GM12878 (cell line): ENCODE results near the gene MMP15. TPM values are rescaled to one million over a fixed set of nuclear protein-coding genes. Genes with fewer than 3 reads are reported as not detected.
A peak's percentile ranks its signal among the peaks of the same experiment; 100 is the strongest.

Experiments
- ATAC-seq: fragments of 200-7000 bp; cut with Tn5 transposase; 3 replicates; pipeline ENCODE4 v1.9.1; 2020; ENCODE audit warnings: mild to moderate bottlenecking, moderate library complexity
- BruUV-seq: library from RNA; stranded (reverse); fragments of 400-500 nt; replicated peaks from 2 replicates; lab custom pipeline; 2021; lab: Mats Ljungman, UMichigan
- CTCF ChIA-PET: fragments of 300-600 bp; sonication (Branson Sonifier 250); formaldehyde crosslinking; extraction: SDS; loops from one replicate; lab custom pipeline; 2021; ENCODE audit warnings: inconsistent platforms; lab: Yijun Ruan, JAX
- POLR2A ChIA-PET: fragments of 350-600 bp; formaldehyde crosslinking; extraction: SDS; loops from one replicate; lab custom pipeline; 2021; ENCODE audit warnings: inconsistent platforms; lab: Charles Lee
- RAD21 ChIA-PET: fragments of 300-600 bp; sonication (Branson Sonifier 250); formaldehyde crosslinking; loops from one replicate; lab custom pipeline; 2023; ENCODE audit warnings: antibody characterized with exemption; ENCODE audit not compliant: unreplicated experiment; lab: Charles Lee
- SMC1A ChIA-PET: fragments of 300-600 bp; sonication (Branson Sonifier 250); formaldehyde crosslinking; loops from one replicate; lab custom pipeline; 2023; ENCODE audit not compliant: unreplicated experiment, uncharacterized antibody; lab: Charles Lee
- DNase-seq: peaks from one replicate; pipeline ENCODE4 v3.0.0-alpha.2; 2011; ENCODE audit warnings: low read depth, low spot score
- FAIRE-seq: peaks from 3 replicates; lab custom pipeline; 2011; peaks lifted over from hg19 to GRCh38; lab: Jason Lieb, UNC
- H2AFZ ChIP-seq: 2 replicates; pipeline ENCODE4 v1.6.0; 2011; ENCODE audit warnings: low read depth, low read length, control low read depth; ENCODE audit not compliant: control insufficient read depth
- H3K27ac ChIP-seq: 2 replicates; pipeline ENCODE4 v1.5.1; 2011; ENCODE audit warnings: control low read depth; ENCODE audit not compliant: control insufficient read depth, insufficient read depth
- H3K27me3 ChIP-seq, 2 experiments: replicated peaks in 1 of 2; 2 replicates each; pipeline versions ENCODE4 v1.6.0 to v1.6.1; 2011; ENCODE audit warnings: low read length in 1 of 2; ENCODE audit not compliant: control insufficient read depth in 2 of 2, insufficient read depth in 2 of 2
- H3K36me3 ChIP-seq, 2 experiments: 2 replicates each; pipeline ENCODE4 v1.5.1; 2011; ENCODE audit warnings: low read length in 1 of 2; ENCODE audit not compliant: control insufficient read depth in 2 of 2, insufficient read depth in 2 of 2
- H3K4me1 ChIP-seq: 2 replicates; pipeline ENCODE4 v1.6.1; 2011; ENCODE audit warnings: mild to moderate bottlenecking, low read length, moderate library complexity, mixed read lengths; ENCODE audit not compliant: control insufficient read depth, insufficient read depth
- H3K4me2 ChIP-seq: 2 replicates; pipeline ENCODE4 v1.6.0; 2011; ENCODE audit warnings: control low read depth; ENCODE audit not compliant: control insufficient read depth, insufficient read depth
- H3K4me3 ChIP-seq: fragments of 200-600 bp; sonication (generic); 2 replicates; pipeline ENCODE4 v1.5.1; 2016
- H3K79me2 ChIP-seq: 2 replicates; pipeline ENCODE4 v1.6.0; 2011; ENCODE audit warnings: low read length; ENCODE audit not compliant: control insufficient read depth, insufficient read depth
- H3K9ac ChIP-seq: 2 replicates; pipeline ENCODE4 v1.8.0; 2011; ENCODE audit warnings: low read length, control low read depth, mixed read lengths; ENCODE audit not compliant: control insufficient read depth, insufficient read depth
- H3K9me3 ChIP-seq: replicated peaks from 3 replicates; pipeline ENCODE4 v1.5.1; 2011; ENCODE audit warnings: mild to moderate bottlenecking, low read length; ENCODE audit not compliant: control insufficient read depth, insufficient read depth
- H4K20me1 ChIP-seq: 2 replicates; pipeline ENCODE4 v1.6.0; 2011; ENCODE audit not compliant: control insufficient read depth, insufficient read depth
- CHD1 ChIP-seq: IDR thresholded peaks from 2 replicates; pipeline ENCODE4 v1.6.1; 2012; ENCODE audit warnings: low read depth, low read length, improper control_type of control experiment
- CTCF ChIP-seq, 3 experiments: IDR thresholded peaks in 2 of 3; conservative IDR thresholded peaks in 1 of 3; 2 replicates each; pipeline ENCODE4 v1.5.1; 2011; ENCODE audit warnings: low read depth in 3 of 3, low read length in 3 of 3, mild to moderate bottlenecking in 3 of 3, control low read depth in 2 of 3, moderate library complexity in 2 of 3, inconsistent platforms in 1 of 3, mixed read lengths in 1 of 3; ENCODE audit not compliant: control insufficient read depth in 2 of 3, insufficient read depth in 1 of 3; ENCODE audit errors: extremely low read depth in 1 of 3
- EP300 ChIP-seq, 2 experiments: fragments of 150-350 bp in 1 of 2; IDR thresholded peaks; 2 replicates each; pipeline ENCODE4 v1.6.1; 2011 to 2012; ENCODE audit warnings: low read depth in 2 of 2, low read length in 2 of 2, borderline replicate concordance in 1 of 2, improper control_type of control experiment in 1 of 2, inconsistent platforms in 1 of 2; ENCODE audit not compliant: control insufficient read depth in 1 of 2
- HSF1 ChIP-seq: fragments of 150-350 bp; IDR thresholded peaks from 2 replicates; pipeline ENCODE4 v1.6.1; 2014; ENCODE audit warnings: mild to moderate bottlenecking, low read depth, low read length
- NRF1 ChIP-seq: conservative IDR thresholded peaks from 2 replicates; pipeline ENCODE4 v1.6.1; 2011; ENCODE audit warnings: mild to moderate bottlenecking, low read depth, low read length, improper control_type of control experiment
- POU2F2 ChIP-seq: IDR thresholded peaks from 3 replicates; pipeline ENCODE4 v1.6.1; 2011; ENCODE audit warnings: low read depth, mild to moderate bottlenecking, low read length, borderline replicate concordance
- PRDM15 ChIP-seq: fragments of 450-650 bp; formaldehyde crosslinking; IDR thresholded peaks from 2 replicates; pipeline ENCODE4 v1.4.0; 2020; ENCODE audit warnings: mild to moderate bottlenecking, moderate library complexity
- RAD21 ChIP-seq: IDR thresholded peaks from 2 replicates; pipeline ENCODE4 v1.6.1; 2011; ENCODE audit warnings: mild to moderate bottlenecking, low read depth, low read length, moderate library complexity; ENCODE audit not compliant: insufficient read depth
- SIN3A ChIP-seq: IDR thresholded peaks from 2 replicates; pipeline ENCODE4 v1.6.1; 2012; ENCODE audit warnings: low read depth, low read length, improper control_type of control experiment
- SREBF2 ChIP-seq: IDR thresholded peaks from 2 replicates; pipeline ENCODE4 v1.6.1; 2012; ENCODE audit warnings: mild to moderate bottlenecking, low read length
- YY1 ChIP-seq: IDR thresholded peaks from 2 replicates; pipeline ENCODE4 v1.6.1; 2011; ENCODE audit warnings: low read depth, mild to moderate bottlenecking, low read length
- ZSCAN29 ChIP-seq: fragments of 450-650 bp; IDR thresholded peaks from 2 replicates; pipeline ENCODE4 v1.6.1; 2017; ENCODE audit warnings: mild to moderate bottlenecking, moderate library complexity
- WGBS: methylation state at CpG from one replicate; pipeline ENCODE4 v1.1.6; 2016; ENCODE audit warnings: low lambda C conversion rate; ENCODE audit not compliant: insufficient replicate concordance, insufficient coverage; ENCODE audit errors: missing lambda C conversion rate; 5-methylcytosine and 5-hydroxymethylcytosine counted together
- in situ Hi-C: fragments of 300-500 bp; cut with MboI; formaldehyde crosslinking; loops from 9 replicates; pipeline ENCODE4 v1.14.3; 2018; ENCODE audit warnings: mixed read lengths
- intact Hi-C: fragments of 100-400 bp; cut with micrococcal nuclease; formaldehyde crosslinking; loops from one replicate; pipeline ENCODE4 v1.14.2; 2022; ENCODE audit not compliant: unreplicated experiment
- polyA plus RNA-seq, 11 experiments: library from polyadenylated mRNA; depleted of rRNA in 4 of 11; unstranded in 6 of 11; stranded (reverse) in 5 of 11; fragments of >200 nt; fragmentation: Nextera tagmentation in 4 of 11; fragmentation: Illumina TruSeq in 1 of 11; extraction: Ambion mirVana in 4 of 11; extraction: Trizol in 1 of 11; gene quantifications; 1 replicate in 1 of 11; 2 replicates in 10 of 11; pipeline versions ENCODE4 v1.2.1 to v1.2.3, GENCODE V29; 2011 to 2016; ENCODE audit warnings: inconsistent platforms in 2 of 11, missing spikeins in 2 of 11, low read depth in 1 of 11
- total RNA-seq, 4 experiments: library from RNA; depleted of rRNA in 3 of 4; stranded (reverse); fragments of >200 nt in 3 of 4; fragmentation: Illumina TruSeq in 1 of 4; extraction: Trizol in 1 of 4; gene quantifications; 2 replicates each; pipeline versions ENCODE4 v1.2.1 to v1.2.3, GENCODE V29; 2013 to 2021

MMP15 gene
- total and polyA plus RNA-seq, 10 of the 15 experiments (the other 5 are each of a cell fraction or from before 2014, with no cell fraction given) = 0.08 to 0.56 (median 0.10) TPM; not detected in 7

- Histone ChIP-seq H3K36me3 (no peaks in the 10 kb centered on the region; a peak in 1 of 4 replicates), H3K4me3 (no peak overlapping the region), H3K9ac (no peak overlapping the region), H3K4me2 (no peak overlapping the region), H3K79me2 (peaks cover 3% of the 10 kb centered on the region), H3K9me3 (no peaks in the 10 kb centered on the region), H2AFZ (no peak overlapping the region), H3K27ac (no peak overlapping the region), H3K27me3 (no peaks in the 10 kb centered on the region), H4K20me1 (no peaks in the 10 kb centered on the region), H3K4me1 (peaks cover 5% of the 10 kb centered on the region)
- POLR2A ChIA-PET = no interaction called here
- RAD21 ChIA-PET = no interaction called here
- in situ Hi-C loops = no loop called here
- TF ChIP-seq YY1 (no peak), ZSCAN29 (no peak), EP300 (IDR thresholded peaks at IDR 0.05; ENCODE audit: borderline replicate concordance in 1 of 2, control insufficient read depth in 1 of 2, low read depth in 2 of 2, low read length in 2 of 2) (no peak), RAD21 (peak; percentile 37; the same call in 1 of the 2 replicates), PRDM15 (no peak), SREBF2 (no peak), CTCF (IDR thresholded peaks at IDR 0.05 in 2 of 3, conservative IDR thresholded peaks at IDR 0.05 in 1 of 3; ENCODE audit: control insufficient read depth in 2 of 3, extremely low read depth in 1 of 3, insufficient read depth in 1 of 3, low read depth in 3 of 3, low read length in 3 of 3) (peak; percentile 31 to 47 (median 39)), NRF1 (no peak), POU2F2 (no peak), SIN3A (no peak), HSF1 (no peak), CHD1 (no peak)
- peak; percentile 59 for FAIRE-seq
- intact Hi-C loops = no loop called here
- BruUV-seq = no TSS peak
- WGBS = 24% methylated on average over 4 of the region's 4 CpGs
- DNase-seq = no peak
- CTCF ChIA-PET = no interaction called here
- peak; percentile 85 for ATAC-seq
- SMC1A ChIA-PET = no interaction called here
Measured at GRCh38 chr16:57994778-57995177, 30.8 kb upstream of the MMP15 start.
